Erythroblast (primary cell): ENCODE measurements around the gene ITSN1.

Experiments
- GATA1 ChIP-seq: IDR thresholded peaks from 2 replicates; pipeline ENCODE4 v1.6.1; 2011; ENCODE audit warnings: low read depth, mild to moderate bottlenecking, control low read depth, low read length, moderate library complexity
- POLR2A ChIP-seq: IDR thresholded peaks from 2 replicates; pipeline ENCODE4 v1.6.1; 2011; ENCODE audit warnings: mild to moderate bottlenecking, low read length

DNA sequence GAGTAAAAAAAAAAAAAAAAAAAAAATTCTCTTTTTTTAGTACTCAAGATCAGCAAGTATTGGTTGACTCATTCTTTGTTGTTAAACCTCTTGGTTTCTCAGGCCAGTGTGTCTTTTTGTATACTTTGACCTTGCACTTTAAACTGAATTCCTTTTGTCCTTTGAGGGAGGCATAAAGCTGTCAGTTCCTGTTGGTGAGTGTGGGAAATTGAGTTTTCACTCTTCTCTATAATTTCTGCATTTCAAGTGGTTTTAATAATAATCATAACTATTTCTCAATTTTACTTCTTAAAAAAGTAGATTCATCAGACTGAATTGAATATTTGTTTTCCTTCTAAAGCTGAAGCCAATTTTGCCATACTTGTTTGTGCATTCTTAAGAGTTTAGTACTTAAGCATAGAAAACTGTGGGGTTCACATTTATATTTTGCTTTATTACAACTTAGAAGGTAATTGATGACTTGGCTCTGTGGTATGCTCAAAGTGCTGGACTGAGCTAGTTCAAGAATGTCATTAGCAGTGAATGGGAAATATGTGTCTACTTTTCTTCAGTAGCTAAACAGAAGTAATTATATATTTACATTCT, 43.4 kb downstream of the ITSN1 start:
- no peak for TF ChIP-seq POLR2A
- no peak for TF ChIP-seq GATA1
